ENCODE results near the gene MATK.
A peak's percentile ranks its signal among the peaks of the same experiment; 100 is the strongest.

MATK gene

GRCh38 chr19:3785938-3786824, at the start of gene MATK:
Gene MATK (minus strand): TSS chr19:3786381. CDS start chr19:3785135, 1,246 bp downstream.
- no peak for TF ChIP-seq CTCF (conservative IDR thresholded peaks at IDR 0.05)
- H3K27ac ChIP-seq: peak within 1 kb of the TSS; percentile 74

GRCh38 chr19:3835055-3835435, 48.9 kb upstream of the MATK start:
- no peak for TF ChIP-seq CTCF (conservative IDR thresholded peaks at IDR 0.05)
- no peak overlapping the region for H3K27ac ChIP-seq

GRCh38 chr19:3834349-3835054, 48.3 kb upstream of the MATK start:
- no peak for TF ChIP-seq CTCF (conservative IDR thresholded peaks at IDR 0.05)
- no peak overlapping the region for H3K27ac ChIP-seq

GRCh38 chr19:3833578-3834348, 47.6 kb upstream of the MATK start:
- TF ChIP-seq CTCF (conservative IDR thresholded peaks at IDR 0.05): no peak
- no peak overlapping the region for H3K27ac ChIP-seq

- no peak for TF ChIP-seq CTCF (conservative IDR thresholded peaks at IDR 0.05)
- H3K27ac ChIP-seq: no peak overlapping the region
Measured at GRCh38 chr19:3832001-3832400, 45.8 kb upstream of the MATK start.

GRCh38 chr19:3831601-3832000, 45.4 kb upstream of the MATK start:
- TF ChIP-seq CTCF (conservative IDR thresholded peaks at IDR 0.05): no peak
- H3K27ac ChIP-seq: no peak overlapping the region

Data from VCaP (cell line).